Pancreas (tissue), 10 donors: ENCODE measurements around the gene LRRC63. TPM values are rescaled to one million over a fixed set of nuclear protein-coding genes. Genes with fewer than 3 reads are reported as not detected.
"Not testable (repeated sequence)": the region's sequence is repeated elsewhere in the genome, so short reads cannot be mapped to it uniquely, and the experiment has no call there.

Experiments used
- ATAC-seq, 4 donors: fragments of 200-7000 bp; cut with Tn5 transposase; one replicate each; pipeline versions ENCODE4 v1.8.0 to v1.9.1; 2020; ENCODE audit warnings: mild to moderate bottlenecking in 4 of 4, moderate library complexity in 4 of 4
- DNase-seq, 6 donors: peaks; one replicate each; pipeline ENCODE4 v3.0.0-alpha.2; 2020
- FAIRE-seq: peaks from 2 replicates; lab custom pipeline; 2012; peaks lifted over from hg19 to GRCh38; lab: Jason Lieb, UNC
- H3K27ac ChIP-seq, 4 donors: fragments of 200-600 bp; sonication (generic); 1 replicate in 3 of 4; 2 replicates in 1 of 4; pipeline versions ENCODE4 v1.5.0 to v1.8.0; 2020
- H3K27me3 ChIP-seq, 4 donors: fragments of 200-600 bp; one replicate each; pipeline ENCODE4 v1.8.0; 2021
- H3K36me3 ChIP-seq, 3 donors: fragments of 200-600 bp; sonication (generic) in 1 of 3; one replicate each; pipeline versions ENCODE4 v1.5.0 to v1.8.0; 2020 to 2021
- H3K4me1 ChIP-seq, 3 donors: fragments of 200-600 bp; one replicate each; pipeline ENCODE4 v1.8.0; 2021
- H3K4me3 ChIP-seq, 4 donors: fragments of 200-600 bp; sonication (generic) in 2 of 4; one replicate each; pipeline versions ENCODE4 v1.5.0 to v1.8.0; 2020 to 2021
- H3K9me3 ChIP-seq, 4 donors: fragments of 200-600 bp; one replicate each; pipeline ENCODE4 v1.8.0; 2021
- CTCF ChIP-seq, 4 donors: fragments of 200-600 bp; sonication (generic) in 3 of 4; IDR thresholded peaks; one replicate each; pipeline versions ENCODE4 v1.5.0 to v1.8.0; 2021; ENCODE audit warnings: antibody characterized with exemption in 4 of 4
- whole genome bisulfite sequencing, 2 donors: extraction: QIAGEN DNeasy Blood & Tissue Kit; methylation state at CpG; one replicate each; pipeline ENCODE4 v1.1.7; 2013; 5-methylcytosine and 5-hydroxymethylcytosine counted together
- intact Hi-C, 3 donors: fragments of 100-400 bp; cut with DNase I; formaldehyde crosslinking; loops; one replicate each; pipeline versions ENCODE4 v1.11.1 to v1.14.2; 2022
- polyA plus RNA-seq, 2 donors: library from polyadenylated mRNA; stranded (reverse); fragments of 200-250 nt; gene quantifications; one replicate each; pipeline ENCODE4 v1.2.3, GENCODE V29; 2013
- total RNA-seq, 6 donors: library from RNA; stranded (reverse); fragmentation: NEBNext Ultra II Directional in 4 of 6; extraction: Animal tissue kit (Norgen Biotek cat#: 25700) in 4 of 6; gene quantifications; one replicate each; pipeline versions ENCODE4 v1.2.1 to v1.2.4, GENCODE V29; 2021 to 2023
- donor health status: healthy with polysubstance abuse.
- donor health status: DM: no; HTN: no; CAD: no; lungs with moderate emphysema.
- donor health status: DM: no; HTN: no; CAD: no.
- donor health status: control.
- donor health status: control.
- donor health status: Bipolar disorder and iron deficiency.
- donor health status: DM: yes; HTN: yes; CAD: no.
- donor health status: DM: no; HTN: no; CAD: no.
- donor health status: DM: no; HTN: no; CAD: no.
- donor health status: DM: yes; HTN: yes; CAD: no.

LRRC63 gene
- total RNA-seq: under 1 TPM in 2 of 6 donors, not detected in 4; 0.14 to 0.19 TPM
- polyA plus RNA-seq: not detected

- no peak for FAIRE-seq
- ATAC-seq: peak; percentile 94 to 99 (median 99)
- Histone ChIP-seq H3K9me3 (no peaks in the 10 kb centered on the region), H3K4me1 (no peaks in the 10 kb centered on the region), H3K27ac (peak within 1 kb of the TSS in 1 of 4 donors; percentile 16), H3K27me3 (no peaks in the 10 kb centered on the region), H3K36me3 (no peaks in the 10 kb centered on the region), H3K4me3 (peak within 1 kb of the TSS; percentile 21 to 57 (median 38))
- no peak for TF ChIP-seq CTCF (IDR thresholded peaks at IDR 0.05)
- peak; percentile 38 to 86 (median 63) for DNase-seq
- 2% methylated on average over 53 of the region's 53 CpGs for WGBS, 2 donors
- intact Hi-C loops: no loop called here
These were observed at the start of gene LRRC63 for GRCh38 chr13:46211483-46212351. LRRC63 (plus strand) TSS chr13:46211928; CDS start chr13:46213035, 1,107 bp downstream.

- H3K4me1 ChIP-seq, H3K27ac ChIP-seq, intact Hi-C loops, ATAC-seq, H3K9me3 ChIP-seq, H3K27me3 ChIP-seq, FAIRE-seq, H3K36me3 ChIP-seq, H3K4me3 ChIP-seq: not testable (repeated sequence)
- DNase-seq: peak in 1 of 6 donors; percentile 56
- WGBS, 2 donors: 88 to 92% methylated on average over 35 to 36 of the region's 36 CpGs
These were observed 49.0 kb upstream of the LRRC63 start for GRCh38 chr13:46162741-46163140.

- FAIRE-seq: no peak
- intact Hi-C loops: no loop called here
- no peak for DNase-seq
- TF ChIP-seq CTCF (IDR thresholded peaks at IDR 0.05): no peak
- Histone ChIP-seq H3K9me3 (no peaks in the 10 kb centered on the region), H3K4me3 (no peak overlapping the region), H3K4me1 (peaks cover 0 to 5% (median 0%) of the 10 kb centered on the region in 3 donors), H3K27ac (no peak overlapping the region), H3K36me3 (no peaks in the 10 kb centered on the region), H3K27me3 (no peaks in the 10 kb centered on the region)
- ATAC-seq: no peak
These were observed 47.1 kb upstream of the LRRC63 start for GRCh38 chr13:46164661-46165060.

- no peaks in the 10 kb centered on the region for H3K9me3 ChIP-seq
- no peaks in the 10 kb centered on the region for H3K27me3 ChIP-seq
- no peak for ATAC-seq
- WGBS, 2 donors: 36 to 45% methylated on average over 5 of the region's 5 CpGs
- H3K27ac ChIP-seq: no peak overlapping the region
- H3K4me1 ChIP-seq: peaks cover 0 to 3% (median under 1%) of the 10 kb centered on the region in 3 donors
- no peak for TF ChIP-seq CTCF (IDR thresholded peaks at IDR 0.05)
- FAIRE-seq: no peak
- DNase-seq: no peak
- intact Hi-C loops: no loop called here
- H3K4me3 ChIP-seq: no peak overlapping the region
- no peaks in the 10 kb centered on the region for H3K36me3 ChIP-seq
These were observed 46.1 kb upstream of the LRRC63 start for GRCh38 chr13:46165485-46166223.

- Histone ChIP-seq H3K27me3 (no peaks in the 10 kb centered on the region), H3K4me3 (no peak overlapping the region), H3K36me3 (no peaks in the 10 kb centered on the region), H3K4me1 (peaks cover 0 to 5% (median 0%) of the 10 kb centered on the region in 3 donors), H3K9me3 (no peaks in the 10 kb centered on the region), H3K27ac (no peak overlapping the region)
- FAIRE-seq: no peak
- ATAC-seq: no peak
- 57 to 58% methylated on average over 1 of the region's 1 CpG for WGBS, 2 donors
- TF ChIP-seq CTCF (IDR thresholded peaks at IDR 0.05): no peak
- intact Hi-C loops: no loop called here
- no peak for DNase-seq
These were observed 45.5 kb upstream of the LRRC63 start for GRCh38 chr13:46166224-46166584.
